Neuronal stem cell (in vitro differentiated cells): ENCODE results near the gene HPS4.

Experiments used
- DNase-seq: peaks from one replicate; pipeline ENCODE4 v3.0.0-alpha.2; 2013; ENCODE audit warnings: low spot score
- H2AFZ ChIP-seq: one replicate; pipeline ENCODE4 v1.6.1; 2013; ENCODE audit warnings: mild to moderate bottlenecking, low read length, inconsistent platforms
- H2AK5ac ChIP-seq: 2 replicates; pipeline ENCODE4 v1.6.1; 2013; ENCODE audit warnings: low read depth, mild to moderate bottlenecking, inconsistent platforms, low read length, moderate library complexity, mixed read lengths
- H2BK120ac ChIP-seq: 2 replicates; pipeline ENCODE4 v1.6.1; 2013; ENCODE audit warnings: low read depth, mild to moderate bottlenecking, inconsistent platforms, low read length, moderate library complexity, mixed read lengths
- H2BK12ac ChIP-seq: one replicate; pipeline ENCODE4 v1.6.1; 2013; ENCODE audit warnings: low read length, inconsistent platforms
- H2BK15ac ChIP-seq: 2 replicates; pipeline ENCODE4 v1.6.1; 2013; ENCODE audit warnings: mild to moderate bottlenecking, low read length, inconsistent platforms, mixed read lengths
- H2BK5ac ChIP-seq: one replicate; pipeline ENCODE4 v1.6.1; 2013; ENCODE audit warnings: inconsistent platforms, mild to moderate bottlenecking, low read length, moderate library complexity
- H3K14ac ChIP-seq: one replicate; pipeline ENCODE4 v1.6.1; 2013; ENCODE audit warnings: low read length, inconsistent platforms
- H3K18ac ChIP-seq: 2 replicates; pipeline ENCODE4 v1.6.1; 2013; ENCODE audit warnings: low read length, inconsistent platforms
- H3K23ac ChIP-seq: 2 replicates; pipeline ENCODE4 v1.6.1; 2013; ENCODE audit warnings: low read depth, mild to moderate bottlenecking, mixed read lengths, low read length, inconsistent platforms; ENCODE audit not compliant: poor library complexity
- H3K27ac ChIP-seq: replicated peaks from 3 replicates; pipeline ENCODE4 v1.5.1; 2013; ENCODE audit warnings: low read length, inconsistent platforms
- H3K27me3 ChIP-seq, 3 experiments: 2 replicates each; pipeline ENCODE4 v1.6.1; 2013; ENCODE audit warnings: low read length in 3 of 3, mild to moderate bottlenecking in 2 of 3, inconsistent platforms in 1 of 3, low read depth in 1 of 3, mixed read lengths in 1 of 3, moderate library complexity in 1 of 3; ENCODE audit not compliant: control insufficient read depth in 3 of 3, insufficient read depth in 3 of 3
- H3K36me3 ChIP-seq, 2 donors: replicated peaks in 1 of 2; 2 replicates each; pipeline ENCODE4 v1.6.1; 2013; ENCODE audit warnings: low read length in 2 of 2; ENCODE audit not compliant: control insufficient read depth in 2 of 2, insufficient read depth in 2 of 2
- H3K4ac ChIP-seq: 2 replicates; pipeline ENCODE4 v1.6.1; 2013; ENCODE audit warnings: inconsistent platforms, mild to moderate bottlenecking, low read length, moderate library complexity
- H3K4me1 ChIP-seq, 2 donors: 1 replicate in 1 of 2; 2 replicates in 1 of 2; pipeline ENCODE4 v1.6.1; 2013; ENCODE audit warnings: low read length in 2 of 2, low read depth in 1 of 2; ENCODE audit not compliant: control insufficient read depth in 2 of 2, insufficient read depth in 1 of 2
- H3K4me2 ChIP-seq: one replicate; pipeline ENCODE4 v1.6.1; 2013; ENCODE audit warnings: mild to moderate bottlenecking, low read length, inconsistent platforms; ENCODE audit not compliant: insufficient read depth, poor library complexity, severe bottlenecking
- H3K4me3 ChIP-seq, 2 donors: 2 replicates each; pipeline ENCODE4 v1.5.1; 2013; ENCODE audit warnings: low read length in 2 of 2, mild to moderate bottlenecking in 2 of 2, inconsistent platforms in 1 of 2, moderate library complexity in 1 of 2
- H3K79me1 ChIP-seq: one replicate; pipeline ENCODE4 v1.6.1; 2013; ENCODE audit warnings: low read depth, mild to moderate bottlenecking, inconsistent platforms, low read length, moderate library complexity
- H3K9ac ChIP-seq: one replicate; pipeline ENCODE4 v1.6.1; 2013; ENCODE audit warnings: mild to moderate bottlenecking, low read depth, low read length, inconsistent platforms; ENCODE audit not compliant: poor library complexity
- H3K9me3 ChIP-seq, 2 donors: replicated peaks in 1 of 2; 2 replicates each; pipeline versions ENCODE3 to v1.6.1; 2013; ENCODE audit warnings: low read length in 2 of 2, mild to moderate bottlenecking in 2 of 2, inconsistent platforms in 1 of 2, low read depth in 1 of 2, mixed read lengths in 1 of 2, moderate library complexity in 1 of 2; ENCODE audit not compliant: control insufficient read depth in 2 of 2, insufficient read depth in 1 of 2
- H4K8ac ChIP-seq: one replicate; pipeline ENCODE4 v1.6.1; 2013; ENCODE audit warnings: low read depth, mild to moderate bottlenecking, inconsistent platforms, low read length, moderate library complexity
- H4K91ac ChIP-seq: one replicate; pipeline ENCODE4 v1.6.1; 2013; ENCODE audit warnings: low read length, low read depth, mild to moderate bottlenecking, inconsistent platforms; ENCODE audit not compliant: poor library complexity
- WGBS, 2 donors: extraction: QIAGEN DNeasy Blood & Tissue Kit; methylation state at CpG; one replicate each; pipeline ENCODE4 v1.1.7; 2013; ENCODE audit warnings: missing lambda C conversion rate in 2 of 2, mixed read lengths in 1 of 2; ENCODE audit not compliant: insufficient read length in 2 of 2, insufficient replicate concordance in 1 of 2; ENCODE audit errors: extremely low coverage in 2 of 2; 5-methylcytosine and 5-hydroxymethylcytosine counted together

The HPS4 gene

DNA sequence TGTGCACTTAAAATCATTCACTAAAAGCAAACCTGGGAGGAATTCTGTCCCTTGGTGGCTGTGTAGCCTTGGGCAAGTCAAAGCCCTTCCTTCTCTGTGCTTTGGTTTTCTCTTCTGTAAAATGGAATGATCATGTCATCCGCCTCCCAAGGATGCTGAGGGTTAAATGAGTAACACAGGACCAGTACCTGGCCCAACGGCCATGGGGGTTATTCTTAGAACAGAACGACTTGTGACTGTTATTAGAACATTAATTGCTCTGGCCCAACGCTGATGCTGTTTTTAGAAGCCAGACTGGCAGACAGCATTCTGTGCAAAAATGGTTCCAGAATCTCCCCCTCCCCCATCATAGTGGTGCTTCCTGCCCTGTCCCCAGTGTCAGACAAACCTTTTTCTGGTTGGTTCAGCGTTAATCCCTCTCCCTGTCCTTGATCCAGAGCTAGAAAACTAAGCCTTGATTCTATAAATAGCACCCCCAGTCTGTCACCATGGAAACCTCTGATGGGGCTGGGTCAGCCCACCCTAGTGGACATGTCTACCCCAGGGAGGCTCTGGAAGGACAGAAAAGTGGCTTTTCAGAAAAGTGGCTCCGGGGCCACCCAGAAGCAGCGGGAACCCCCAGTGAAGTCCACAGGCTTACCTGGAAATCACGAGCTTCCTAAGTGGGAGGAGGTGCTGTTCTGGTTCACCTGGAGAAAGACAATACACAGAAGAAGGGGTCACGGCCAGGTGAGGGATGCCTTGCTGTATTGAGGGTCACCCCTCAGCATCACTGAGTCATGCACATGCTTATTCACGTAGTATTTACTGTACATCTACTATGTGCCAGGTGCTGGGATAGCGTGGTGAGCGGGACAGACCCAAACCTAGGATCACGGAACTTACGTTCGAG, 44.2 kb upstream of the HPS4 start:
- Histone ChIP-seq H3K9ac (no peak overlapping the region), H3K9me3 (no peaks in the 10 kb centered on the region), H2BK5ac (no peak overlapping the region), H2AFZ (no peak overlapping the region), H2BK12ac (no peak overlapping the region), H3K4me1 (no peaks in the 10 kb centered on the region), H2AK5ac (no peak overlapping the region), H3K27ac (no peak overlapping the region), H3K36me3 (peaks cover 6 to 90% of the 10 kb centered on the region in 2 donors), H3K4me2 (no peak overlapping the region), H4K91ac (no peak overlapping the region), H2BK120ac (no peak overlapping the region), H3K4ac (no peak overlapping the region), H3K23ac (no peak overlapping the region), H2BK15ac (no peak overlapping the region), H3K18ac (no peak overlapping the region), H3K4me3 (peak overlapping the region in 1 of 2 donors; percentile 44), H4K8ac (no peak overlapping the region), H3K27me3 (no peaks in the 10 kb centered on the region), H3K14ac (no peak overlapping the region), H3K79me1 (no peaks in the 10 kb centered on the region)
- WGBS, 2 donors: no CpG with 5 or more reads among the region's 15 CpGs
- no peak for DNase-seq

DNA sequence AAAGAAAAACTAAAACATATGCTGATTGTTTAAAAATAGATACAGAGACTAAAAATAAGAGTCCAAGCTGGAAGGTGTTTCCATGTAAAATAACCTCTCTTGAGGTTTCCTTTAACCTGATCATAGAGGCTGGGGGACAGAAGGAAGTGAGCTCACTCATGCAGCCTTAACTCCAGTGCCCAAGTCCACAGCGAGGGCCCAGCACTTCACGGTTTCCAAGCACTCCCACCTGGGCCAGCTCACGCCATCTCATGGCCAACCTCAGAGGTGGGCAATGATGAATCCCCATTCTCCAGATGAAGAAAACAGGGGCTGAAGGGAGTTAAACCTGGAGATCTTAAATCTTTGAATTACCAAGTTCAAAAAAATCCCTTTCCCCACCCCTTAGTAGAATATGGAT, 43.6 kb upstream of the HPS4 start:
- Histone ChIP-seq H3K4me3 (no peak overlapping the region), H3K9me3 (no peaks in the 10 kb centered on the region), H3K9ac (no peak overlapping the region), H3K27me3 (no peaks in the 10 kb centered on the region), H3K27ac (no peak overlapping the region), H2BK5ac (no peak overlapping the region), H3K4ac (no peak overlapping the region), H3K79me1 (no peaks in the 10 kb centered on the region), H3K18ac (no peak overlapping the region), H3K14ac (no peak overlapping the region), H3K4me1 (no peaks in the 10 kb centered on the region), H2AK5ac (no peak overlapping the region), H2BK12ac (no peak overlapping the region), H4K8ac (no peak overlapping the region), H3K23ac (no peak overlapping the region), H2BK120ac (no peak overlapping the region), H3K4me2 (no peak overlapping the region), H2AFZ (no peak overlapping the region), H4K91ac (no peak overlapping the region), H3K36me3 (peaks cover 6 to 89% of the 10 kb centered on the region in 2 donors), H2BK15ac (no peak overlapping the region)
- WGBS, 2 donors: no CpG with 5 or more reads among the region's 3 CpGs
- no peak for DNase-seq

DNA sequence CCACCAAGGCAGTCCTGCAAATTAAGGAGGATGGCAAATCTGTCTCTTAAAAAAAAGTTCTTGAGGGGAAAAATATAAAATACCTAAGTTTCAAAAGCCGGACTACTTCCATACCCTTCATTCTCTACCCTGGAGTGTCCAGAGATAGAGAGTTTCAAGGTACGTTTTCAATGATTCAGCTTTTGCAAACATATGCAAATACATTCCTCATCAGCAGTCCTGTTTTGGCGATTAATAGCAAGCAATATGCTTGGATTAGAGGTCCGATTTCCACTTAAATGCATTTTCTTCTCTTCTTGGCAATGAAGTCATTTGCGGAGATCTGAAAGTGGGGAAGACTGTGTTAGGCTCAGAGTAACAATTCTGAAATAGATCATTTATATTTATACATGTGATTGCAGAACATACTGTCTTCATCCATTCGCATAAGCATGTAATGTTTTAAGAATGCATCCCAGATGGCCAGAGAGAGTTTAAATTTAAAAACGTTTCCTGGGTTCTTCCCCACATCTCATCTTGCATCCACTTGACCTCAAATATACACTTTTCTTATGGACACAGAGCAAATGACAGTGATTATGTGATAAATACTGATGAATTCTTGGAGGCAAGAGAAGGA, 42.5 kb upstream of the HPS4 start:
- Histone ChIP-seq H4K8ac (no peak overlapping the region), H2BK15ac (no peak overlapping the region), H3K27me3 (no peaks in the 10 kb centered on the region), H3K14ac (no peak overlapping the region), H3K4me3 (no peak overlapping the region), H3K4me1 (no peaks in the 10 kb centered on the region), H3K18ac (no peak overlapping the region), H3K4me2 (no peak overlapping the region), H2BK120ac (no peak overlapping the region), H2AFZ (no peak overlapping the region), H3K36me3 (peaks cover 3 to 83% of the 10 kb centered on the region in 2 donors), H2BK5ac (no peak overlapping the region), H3K79me1 (no peaks in the 10 kb centered on the region), H3K27ac (no peak overlapping the region), H2AK5ac (no peak overlapping the region), H3K9ac (no peak overlapping the region), H3K23ac (no peak overlapping the region), H3K9me3 (no peaks in the 10 kb centered on the region), H2BK12ac (no peak overlapping the region), H3K4ac (no peak overlapping the region), H4K91ac (no peak overlapping the region)
- DNase-seq: no peak
- WGBS, 2 donors: no CpG with 5 or more reads among the region's 7 CpGs

GRCh38 chr22:26524870-26525269, 41.3 kb upstream of the HPS4 start:
- Histone ChIP-seq H4K91ac (no peak overlapping the region), H3K27ac (no peak overlapping the region)
- no CpG with 5 or more reads among the region's 4 CpGs for WGBS, 2 donors

More at GRCh38 chr22:26524870-26525269, 41.3 kb upstream of the HPS4 start:
- Histone ChIP-seq H2AK5ac (no peak overlapping the region), H3K9me3 (no peaks in the 10 kb centered on the region), H3K4me1 (no peaks in the 10 kb centered on the region), H3K4ac (no peak overlapping the region), H3K9ac (no peak overlapping the region), H3K79me1 (no peaks in the 10 kb centered on the region), H2BK15ac (no peak overlapping the region), H3K4me3 (no peak overlapping the region), H3K4me2 (no peak overlapping the region), H2BK120ac (no peak overlapping the region), H2BK5ac (no peak overlapping the region), H3K23ac (no peak overlapping the region), H4K8ac (no peak overlapping the region), H2AFZ (no peak overlapping the region), H3K27me3 (no peaks in the 10 kb centered on the region), H3K36me3 (peaks cover 1 to 73% of the 10 kb centered on the region in 2 donors), H3K18ac (no peak overlapping the region), H2BK12ac (no peak overlapping the region), H3K14ac (no peak overlapping the region)
- no peak for DNase-seq
